Stimulated activated CD4-positive, alpha-beta T cell treated with anti-CD3 and anti-CD28 coated beads, Interleukin-1b, Interleukin-23, amount 100 ng/mL, for 4 hours (primary cell): ENCODE measurements around the gene SLC19A1.
A peak's percentile ranks its signal among the peaks of the same experiment; 100 is the strongest.

ENCODE experiments used
- DNase-seq, 2 donors: peaks; one replicate each; pipeline ENCODE4 v3.0.0-alpha.2; 2020; ENCODE audit warnings: low read depth in 2 of 2

The SLC19A1 gene

DNA sequence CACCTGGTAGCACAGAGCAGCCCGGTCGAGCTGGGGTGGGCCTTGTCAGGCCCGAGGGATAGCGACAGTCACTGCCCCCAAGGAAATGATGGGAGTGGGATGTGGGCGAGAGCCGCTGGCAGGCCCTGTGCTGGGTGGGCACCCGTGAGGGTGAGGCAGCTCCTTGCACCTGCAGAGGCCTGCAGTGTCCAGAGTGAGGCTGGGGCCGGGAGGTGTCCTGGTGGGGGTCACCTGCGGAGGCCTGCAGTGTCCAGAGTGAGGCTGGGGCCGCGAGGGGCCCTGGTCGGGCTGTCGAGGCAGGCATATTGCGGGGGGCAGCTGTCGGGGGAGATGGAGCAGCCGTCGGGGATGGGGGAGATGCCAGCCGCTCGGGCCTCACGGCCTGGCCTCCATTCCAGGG, 49.5 kb downstream of the SLC19A1 start:
- DNase-seq: no peak

DNA sequence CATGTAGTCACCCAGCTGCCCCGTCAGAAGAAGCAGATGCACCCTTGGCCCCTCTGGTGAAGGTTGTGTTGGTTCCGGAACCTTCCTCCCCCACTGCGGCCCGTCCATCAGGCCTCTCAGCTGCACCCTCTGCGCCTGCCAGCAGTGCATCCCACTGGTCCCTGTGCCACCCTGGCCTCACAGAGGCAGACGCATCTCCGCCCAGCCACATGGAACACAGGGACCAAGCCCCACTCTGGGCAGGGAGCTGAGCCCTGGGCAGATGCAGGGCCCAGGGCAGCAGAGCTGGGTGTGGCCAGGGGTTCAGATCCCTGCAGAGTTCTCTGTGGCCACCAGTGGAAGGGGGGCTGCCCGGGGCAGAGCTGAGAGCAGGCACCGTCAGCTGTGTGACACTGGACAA, 50.6 kb downstream of the SLC19A1 start:
- no peak for DNase-seq

DNA sequence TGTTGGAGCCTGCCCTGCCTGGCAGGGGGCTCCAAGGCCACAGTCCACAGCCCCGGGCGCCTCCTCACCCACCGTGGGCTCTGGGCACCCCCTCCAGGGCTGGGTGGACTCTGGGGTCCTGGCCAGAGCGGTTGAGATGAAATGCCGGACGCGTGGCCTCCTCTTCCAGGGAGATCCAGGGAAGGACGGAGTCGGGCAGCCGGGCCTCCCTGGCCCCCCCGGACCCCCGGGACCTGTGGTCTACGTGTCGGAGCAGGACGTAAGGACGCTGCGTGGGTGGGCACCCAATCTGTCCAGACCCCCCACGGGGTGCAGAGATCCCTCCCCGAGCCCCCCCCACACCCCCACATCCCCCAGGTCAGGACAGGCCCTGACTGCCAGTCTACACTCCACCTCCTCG, 51.2 kb downstream of the SLC19A1 start:
- DNase-seq: no peak

DNA sequence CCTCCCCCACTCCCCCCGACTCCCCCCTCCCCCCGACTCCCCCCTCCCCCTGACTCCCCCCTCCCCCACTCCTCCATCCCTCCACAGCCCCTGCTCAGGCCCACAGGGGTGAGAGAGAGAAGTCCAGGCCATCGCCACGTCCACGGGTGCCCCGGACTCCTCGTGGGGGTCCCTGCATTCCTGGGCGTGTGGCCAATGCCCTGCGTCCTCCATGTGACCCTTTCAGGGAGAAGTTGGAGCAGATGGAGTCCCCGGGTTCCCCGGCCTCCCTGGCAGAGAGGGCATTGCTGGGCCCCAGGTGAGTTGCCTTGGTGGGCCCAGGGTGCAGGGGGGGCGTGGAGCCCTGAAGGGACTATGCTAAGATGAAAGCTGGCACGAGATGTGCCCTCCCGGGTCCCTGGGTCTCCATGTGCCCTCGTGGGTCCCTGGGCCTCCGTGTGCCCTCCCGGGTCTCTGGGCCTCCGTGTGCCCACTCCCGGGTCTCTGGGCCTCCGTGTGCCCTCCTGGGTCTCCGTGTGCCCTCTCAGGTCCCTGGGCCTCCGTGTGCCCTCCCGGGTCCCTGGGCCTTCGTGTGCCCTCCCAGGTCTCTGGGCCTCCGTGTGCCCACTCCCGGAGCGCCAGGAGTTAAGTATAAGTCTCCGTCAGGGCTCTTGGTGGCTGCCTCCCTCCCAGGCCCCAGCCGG, 52.0 kb downstream of the SLC19A1 start:
- no peak for DNase-seq

DNA sequence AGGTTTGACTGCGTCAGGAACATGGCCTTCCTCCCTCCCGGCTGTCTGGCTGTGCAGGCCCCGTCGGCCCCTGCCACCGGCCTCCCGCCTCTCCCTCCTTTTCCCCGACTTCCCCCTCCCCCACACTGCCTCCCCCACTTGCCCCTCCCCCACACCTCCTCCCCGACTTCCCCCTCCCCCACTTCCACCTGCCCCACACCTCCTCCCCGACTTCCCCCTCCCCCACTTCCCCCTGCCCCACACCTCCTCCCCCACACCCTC, 52.6 kb downstream of the SLC19A1 start:
- no peak for DNase-seq

DNA sequence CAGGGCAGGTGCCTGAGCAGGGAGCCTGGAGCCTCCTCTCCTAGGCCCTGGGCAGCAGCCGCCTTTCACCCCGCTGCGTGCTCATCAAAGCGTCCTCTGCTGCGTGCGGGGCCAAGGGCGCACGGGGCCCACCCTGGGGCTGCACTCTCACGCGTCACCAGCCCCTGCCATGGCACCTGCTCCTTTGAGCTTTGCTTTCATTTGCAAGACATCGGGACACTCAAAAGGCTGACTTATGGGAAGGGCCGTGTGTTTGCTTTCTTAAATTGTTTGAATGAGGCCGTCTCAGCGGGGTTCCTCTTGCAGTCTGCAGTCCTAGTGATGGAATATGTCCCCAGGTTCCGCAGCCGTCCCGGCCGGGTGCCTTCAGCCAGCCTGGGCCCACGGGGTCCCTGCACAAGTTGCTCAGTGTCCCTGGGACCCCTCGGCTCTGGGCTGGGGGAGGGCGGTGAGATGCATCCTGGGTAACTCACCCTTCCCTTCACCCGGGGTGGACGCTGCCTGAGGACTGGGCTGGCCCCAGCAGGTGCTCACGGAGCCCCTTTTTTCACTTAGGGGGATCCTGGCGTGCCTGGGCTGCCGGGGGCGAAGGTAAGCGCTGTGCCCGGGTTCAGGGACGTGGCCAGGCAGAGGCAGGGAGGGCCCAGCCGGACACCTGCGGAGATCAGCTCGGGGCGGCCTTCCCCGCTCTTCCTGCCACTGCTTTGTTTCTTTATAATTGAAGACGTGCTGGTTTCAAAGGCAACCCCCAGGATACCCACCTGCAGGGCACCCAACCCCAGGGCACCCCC, 53.1 kb downstream of the SLC19A1 start:
- no peak for DNase-seq

DNA sequence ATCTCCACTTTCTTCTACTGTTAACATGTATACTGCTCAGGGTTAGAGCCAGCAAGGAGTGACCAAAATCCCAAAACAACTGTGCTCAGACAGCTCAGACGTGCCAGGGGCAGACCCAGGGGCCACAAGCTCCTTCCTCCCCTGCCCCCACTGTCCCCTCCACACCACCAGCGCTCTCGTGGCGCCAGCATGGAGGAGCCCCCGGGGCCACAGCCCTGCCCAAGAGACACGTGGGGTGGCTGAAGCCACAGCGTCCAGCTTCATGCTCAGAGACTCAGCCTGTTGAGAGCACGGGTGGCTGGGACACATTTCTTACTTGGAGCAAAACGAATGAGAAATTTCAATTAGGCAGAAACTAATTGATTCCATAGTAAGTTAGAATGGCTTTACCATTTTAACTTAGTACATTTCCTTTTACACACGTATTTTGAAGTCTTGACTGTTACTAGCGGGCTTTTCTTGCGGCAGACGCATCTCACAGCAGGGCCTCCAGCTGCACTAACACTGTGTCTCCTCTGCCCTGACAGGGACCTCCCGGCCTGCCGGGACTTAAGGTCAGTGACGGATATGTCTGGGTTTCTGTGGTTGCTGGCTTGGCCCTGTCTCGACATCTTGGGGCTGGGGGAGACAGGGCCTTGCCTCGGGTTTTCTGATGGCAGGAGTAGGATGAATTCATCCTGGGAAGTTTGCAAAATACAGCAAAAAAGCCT, 54.2 kb downstream of the SLC19A1 start:
- no peak for DNase-seq

DNA sequence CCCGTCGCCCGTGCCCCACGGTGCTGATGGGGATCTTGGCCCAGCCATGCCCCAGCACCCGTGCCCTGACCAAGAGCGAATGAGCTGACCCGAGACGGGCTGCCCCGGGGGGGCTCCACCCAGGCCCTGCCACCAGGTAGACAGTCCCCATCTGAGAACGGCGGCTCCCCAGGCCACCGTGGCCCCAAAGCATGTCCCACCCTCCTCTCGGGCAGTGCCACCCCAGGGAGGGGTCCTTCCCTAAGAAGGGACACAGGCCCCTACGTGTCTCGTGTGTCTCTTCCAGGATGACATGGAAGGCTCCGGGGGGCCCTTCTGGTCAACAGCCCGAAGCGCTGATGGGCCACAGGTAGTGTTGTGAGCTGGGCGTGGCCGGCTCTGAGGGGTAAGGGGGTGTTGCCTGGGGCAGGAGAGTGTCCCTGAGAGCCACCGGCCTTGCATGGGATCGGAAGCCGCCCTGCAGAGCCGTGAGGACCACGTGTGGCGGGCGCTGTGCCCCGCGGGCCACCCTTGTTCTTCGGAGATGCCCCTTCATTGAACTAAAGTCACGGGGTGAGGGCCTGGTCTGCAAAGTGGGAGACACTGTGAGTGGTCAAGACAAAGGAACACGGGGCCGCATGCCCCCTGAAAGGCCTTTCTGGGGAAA, 55.0 kb downstream of the SLC19A1 start:
- no peak for DNase-seq

DNA sequence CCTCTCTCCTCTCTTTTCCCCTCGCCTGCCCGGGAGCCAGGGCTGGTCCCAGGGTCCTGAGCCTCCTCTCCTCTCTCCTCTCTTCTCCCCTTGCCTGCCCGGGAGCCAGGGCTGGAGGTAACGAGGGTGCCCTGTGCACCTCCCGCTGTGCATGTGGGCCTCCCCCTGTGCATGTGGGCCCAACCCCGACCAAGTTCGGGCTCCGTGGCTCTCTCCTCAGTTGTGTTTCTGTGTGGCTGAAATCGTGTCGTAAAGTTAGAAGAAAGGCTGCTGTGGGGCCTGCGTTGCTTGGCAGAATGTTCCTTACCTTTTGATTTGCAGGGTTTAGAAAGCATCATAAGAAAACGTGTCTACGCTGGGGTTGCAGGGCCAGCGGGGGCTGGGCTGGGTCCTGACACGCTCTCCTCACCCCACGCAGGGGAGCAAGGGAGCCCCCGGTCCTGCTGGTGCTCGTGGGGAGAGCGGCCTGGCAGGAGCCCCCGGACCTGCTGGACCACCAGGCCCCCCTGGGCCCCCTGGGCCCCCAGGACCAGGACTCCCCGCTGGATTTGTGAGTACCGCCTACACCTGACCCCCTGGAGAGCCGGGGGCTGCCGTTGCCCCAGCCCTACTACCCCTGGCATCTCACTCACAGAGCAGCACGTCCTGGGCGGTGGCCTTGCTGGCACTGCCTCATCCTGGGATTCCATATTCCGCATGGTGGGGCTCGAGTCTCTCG, 55.6 kb downstream of the SLC19A1 start:
- DNase-seq: no peak

DNA sequence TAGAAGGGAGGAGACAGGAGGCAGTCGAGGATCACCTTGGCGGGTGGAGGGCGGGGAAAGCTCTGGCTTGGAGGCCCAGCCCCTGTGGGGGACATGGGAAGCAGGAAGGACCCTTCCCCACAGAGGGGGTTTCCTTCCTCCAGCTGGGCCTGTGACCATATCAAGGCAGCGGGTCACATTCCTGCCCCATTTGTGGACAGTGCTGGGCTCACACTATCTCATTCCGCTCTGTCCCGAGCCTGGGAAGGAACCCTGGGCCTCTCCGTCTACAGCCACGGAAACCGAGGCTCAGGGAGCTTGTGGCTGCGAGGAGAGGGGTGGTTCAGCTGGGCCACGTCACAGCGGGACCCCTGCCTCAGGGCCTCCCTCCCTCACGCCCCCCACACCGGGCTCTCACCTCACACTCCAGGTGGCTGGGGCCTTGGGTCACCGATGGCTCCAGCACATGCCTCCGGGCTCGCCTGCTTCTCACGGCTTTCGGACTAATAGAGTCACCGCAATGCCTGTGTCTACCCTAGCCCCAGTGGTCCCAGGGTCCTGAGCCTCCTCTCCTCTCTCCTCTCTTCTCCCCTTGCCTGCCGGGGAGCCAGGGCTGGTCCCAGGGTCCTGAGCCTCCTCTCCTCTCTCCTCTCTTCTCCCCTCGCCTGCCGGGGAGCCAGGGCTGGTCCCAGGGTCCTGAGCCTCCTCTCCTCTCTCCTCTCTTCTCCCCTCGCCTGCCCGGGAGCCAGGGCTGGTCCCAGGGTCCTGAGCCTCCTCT, 56.4 kb downstream of the SLC19A1 start:
- DNase-seq: no peak

DNA sequence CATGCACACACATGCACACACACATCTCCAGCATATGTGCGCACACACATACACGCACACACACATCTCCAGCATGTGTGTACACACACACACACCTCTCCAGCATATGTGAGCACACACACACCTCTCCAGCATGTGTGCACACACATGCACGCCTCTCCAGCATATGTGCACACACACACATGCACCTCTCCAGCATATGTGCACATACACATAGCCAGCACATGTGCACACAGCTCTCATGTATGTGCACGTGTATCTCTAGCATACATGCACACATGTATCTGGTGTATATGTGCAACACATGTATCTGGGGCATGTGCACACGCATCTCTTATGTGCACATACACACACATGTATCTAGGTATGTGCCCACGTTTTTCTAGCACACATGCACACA, 57.9 kb downstream of the SLC19A1 start:
- DNase-seq: no peak

DNA sequence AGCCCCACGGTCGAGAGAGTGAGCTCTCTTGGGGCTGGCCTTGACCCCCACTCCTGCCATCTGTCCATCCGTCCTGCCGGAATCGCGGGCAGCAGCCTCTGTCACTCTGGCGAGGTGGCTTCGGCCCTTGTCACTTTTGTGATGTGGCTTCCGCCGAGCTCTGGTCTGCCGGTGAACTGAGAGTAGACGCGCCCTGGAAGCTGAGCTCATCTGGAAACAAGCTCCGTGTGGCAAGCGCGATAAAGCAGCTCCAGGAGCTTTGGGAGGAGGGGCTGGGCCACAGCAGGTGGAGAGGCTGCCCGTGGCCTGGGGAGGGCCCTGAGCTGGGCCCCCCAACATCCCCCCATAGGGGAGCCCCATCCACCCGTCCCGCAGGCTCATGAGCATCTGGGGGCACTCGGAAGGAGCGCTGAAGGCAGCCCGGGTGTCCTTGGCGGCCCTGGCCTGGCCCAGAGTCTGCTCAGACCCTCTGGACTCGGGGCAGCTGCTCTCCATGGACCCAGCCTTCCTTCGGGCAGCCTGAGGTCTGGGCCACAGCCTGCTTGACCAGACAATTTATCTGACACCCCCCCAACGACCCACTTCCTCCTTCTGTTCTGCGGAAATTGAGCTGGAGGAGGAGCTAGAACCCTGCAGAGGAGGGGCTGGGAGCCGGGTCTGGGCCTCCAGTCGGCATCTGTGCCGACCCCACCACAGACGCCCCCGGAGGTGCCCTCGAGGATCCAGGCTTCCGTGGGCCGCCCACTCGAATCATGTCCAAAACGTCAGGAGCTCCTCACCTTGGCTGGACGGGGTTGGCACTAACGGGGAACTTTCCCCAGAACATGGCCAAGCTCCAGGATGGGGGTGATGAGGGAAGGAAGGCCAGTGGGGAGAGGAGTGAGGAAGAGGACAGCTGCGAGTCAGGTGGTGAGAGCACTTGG, 59.1 kb downstream of the SLC19A1 start:
- no peak for DNase-seq

DNA sequence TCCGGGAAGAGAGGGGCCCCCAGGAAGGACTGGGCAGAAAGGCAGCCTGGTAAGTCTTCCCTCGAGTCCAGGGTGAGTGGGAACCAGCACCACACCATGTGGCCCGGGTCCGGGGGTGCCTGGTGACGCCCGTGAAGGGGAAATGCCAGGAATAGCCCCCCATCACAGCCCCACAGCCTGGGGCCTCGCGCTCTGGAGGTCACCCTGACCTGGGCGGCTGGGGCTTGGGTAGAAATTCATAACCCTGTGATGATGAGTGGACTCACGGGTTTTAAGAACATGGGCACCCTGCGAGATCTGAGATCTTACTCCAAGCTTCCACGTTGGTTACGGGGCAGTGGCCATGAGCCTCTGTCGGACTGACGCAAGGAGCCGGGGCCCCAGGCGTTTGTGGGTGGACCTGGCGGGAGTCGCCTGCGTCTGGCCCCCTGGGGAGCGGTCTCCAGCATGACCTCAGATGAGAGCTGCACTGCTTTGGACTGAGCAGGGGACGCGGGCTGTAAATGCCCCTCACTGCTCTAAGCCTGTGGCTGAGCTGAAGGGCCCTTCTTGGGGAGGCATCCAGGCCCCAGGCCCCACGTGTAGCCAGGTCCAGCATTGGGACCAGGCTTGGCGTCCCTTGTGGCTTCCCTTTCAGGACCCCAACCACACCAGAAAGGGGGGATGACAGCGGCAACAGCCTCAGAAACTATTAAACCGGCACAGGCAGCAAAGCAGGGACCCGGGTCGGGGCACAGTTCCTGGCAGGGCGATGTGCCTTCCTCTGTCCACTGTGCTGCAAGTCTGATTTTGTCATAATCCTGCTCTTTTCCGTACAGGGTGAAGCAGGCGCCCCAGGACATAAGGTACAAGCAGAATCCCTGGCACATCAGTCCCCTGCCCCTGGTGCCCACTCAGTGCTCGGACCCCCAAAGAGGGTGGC, 60.0 kb downstream of the SLC19A1 start:
- DNase-seq: no peak

DNA sequence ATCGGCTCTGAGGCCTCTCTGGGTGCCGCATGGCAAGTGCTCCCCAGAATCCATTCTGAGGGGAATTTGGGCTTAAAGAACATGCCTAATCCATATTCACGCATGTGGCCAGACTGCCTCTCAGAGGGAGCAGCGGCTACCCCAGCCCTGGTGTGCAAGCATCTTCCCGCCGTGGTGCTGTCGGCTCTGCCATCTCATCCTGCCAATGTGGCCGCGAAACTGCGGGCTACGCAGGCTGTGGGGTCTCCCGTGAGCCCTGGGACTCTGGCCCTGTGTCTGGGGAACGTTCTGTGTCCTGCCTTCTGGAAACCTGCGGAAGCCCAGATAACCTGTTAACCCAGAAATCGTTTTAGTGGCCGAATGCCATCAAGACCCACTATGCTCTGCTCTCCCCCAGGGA, 60.7 kb downstream of the SLC19A1 start:
- no peak for DNase-seq

DNA sequence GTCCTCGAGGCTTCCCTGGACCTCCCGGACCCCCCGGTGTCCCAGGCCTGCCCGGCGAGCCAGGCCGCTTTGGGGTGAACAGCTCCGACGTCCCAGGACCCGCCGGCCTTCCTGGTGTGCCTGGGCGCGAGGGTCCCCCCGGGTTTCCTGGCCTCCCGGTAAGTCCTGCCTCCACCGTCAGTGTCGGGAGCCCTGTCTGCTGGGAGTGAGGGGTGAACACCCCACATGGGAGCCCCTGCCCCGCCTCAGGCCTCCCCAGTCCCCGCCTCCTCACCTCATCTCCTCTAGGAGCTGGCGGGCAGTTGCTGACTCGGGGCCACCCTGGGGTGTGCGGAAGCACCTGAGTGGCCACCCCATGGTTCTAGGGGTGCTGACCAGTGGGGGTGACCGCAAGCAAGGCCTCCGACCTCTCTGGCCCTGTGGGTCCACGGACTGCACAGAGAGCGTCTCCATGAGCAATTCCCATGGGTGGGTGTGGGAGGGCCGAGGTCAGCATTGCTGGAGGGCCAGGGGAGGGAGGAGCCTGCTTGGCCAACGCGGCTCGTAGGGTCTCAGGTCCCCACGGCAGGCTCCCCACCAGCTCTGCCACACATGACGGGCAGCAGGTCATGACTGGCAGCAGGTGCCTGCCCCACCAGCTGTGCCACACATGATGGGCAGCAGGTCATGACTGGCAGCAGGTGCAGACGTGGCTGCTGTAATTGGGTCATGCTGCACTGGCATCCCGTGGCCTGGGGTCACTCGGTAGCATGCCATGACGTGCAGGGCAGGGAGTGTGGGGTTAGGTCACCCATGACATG, 61.3 kb downstream of the SLC19A1 start:
- no peak for DNase-seq

DNA sequence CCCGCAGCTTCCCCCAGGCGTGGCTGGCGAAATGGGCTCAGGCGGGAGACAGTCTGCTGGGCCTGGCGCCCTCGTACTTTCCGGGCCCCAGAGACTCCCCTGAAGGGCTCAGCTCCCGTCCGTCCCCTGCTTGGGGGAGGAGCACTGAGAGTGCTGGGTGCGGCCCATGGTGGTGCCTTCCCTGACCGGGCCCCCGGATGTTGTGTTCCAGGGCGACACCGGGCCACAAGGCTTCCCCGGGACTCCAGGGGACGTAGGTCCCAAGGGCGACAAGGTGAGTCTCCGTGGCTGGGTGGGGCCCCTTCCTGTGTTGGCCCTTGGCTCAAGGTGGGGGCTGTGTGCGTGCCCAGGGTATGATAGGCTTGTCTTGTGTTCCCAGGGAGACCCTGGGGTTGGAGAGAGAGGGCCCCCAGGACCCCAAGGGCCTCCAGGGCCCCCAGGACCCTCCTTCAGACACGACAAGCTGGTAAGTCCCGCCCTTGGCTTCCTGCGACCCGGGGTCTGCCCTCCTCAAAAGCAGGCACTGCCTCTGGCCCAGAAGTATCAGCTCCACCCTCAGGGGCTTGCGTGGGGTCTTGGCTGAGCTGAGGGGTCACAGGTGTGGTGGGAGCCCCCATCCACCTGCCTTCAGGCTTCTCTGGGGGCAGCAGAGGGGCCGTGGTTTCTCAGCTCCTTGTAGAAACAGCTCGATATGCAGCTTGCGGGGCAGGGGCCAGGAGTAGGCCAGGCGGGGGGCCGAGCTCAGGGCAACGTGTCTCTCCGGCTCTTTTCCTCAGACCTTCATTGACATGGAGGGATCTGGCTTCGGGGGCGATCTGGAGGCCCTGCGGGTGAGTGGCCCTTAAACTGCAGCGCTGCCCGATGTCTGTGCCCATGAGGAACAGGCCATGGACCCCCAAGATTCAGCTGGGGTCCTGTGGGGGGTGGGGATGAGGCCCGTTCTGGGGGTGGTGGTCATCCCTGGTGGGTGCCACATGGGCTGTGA, 62.3 kb downstream of the SLC19A1 start:
- DNase-seq: peak in 1 of 2 donors; percentile 15
